Neural progenitor cell (in vitro differentiated cells): ENCODE measurements around the gene RRBP1.

Experiments used
- EZH2 ChIP-seq: fragments of 200-600 bp; sonication (generic); IDR thresholded peaks from 2 replicates; pipeline ENCODE4 v1.6.1; 2017; ENCODE audit warnings: antibody characterized with exemption, mild to moderate bottlenecking, moderate library complexity
- TF ChIP-seq, protein P1 (sequence below): fragments of 200-600 bp; sonication (generic); IDR thresholded peaks from 2 replicates; pipeline ENCODE4 v1.5.1; 2017; ENCODE audit warnings: antibody characterized with exemption, mild to moderate bottlenecking

DNA sequence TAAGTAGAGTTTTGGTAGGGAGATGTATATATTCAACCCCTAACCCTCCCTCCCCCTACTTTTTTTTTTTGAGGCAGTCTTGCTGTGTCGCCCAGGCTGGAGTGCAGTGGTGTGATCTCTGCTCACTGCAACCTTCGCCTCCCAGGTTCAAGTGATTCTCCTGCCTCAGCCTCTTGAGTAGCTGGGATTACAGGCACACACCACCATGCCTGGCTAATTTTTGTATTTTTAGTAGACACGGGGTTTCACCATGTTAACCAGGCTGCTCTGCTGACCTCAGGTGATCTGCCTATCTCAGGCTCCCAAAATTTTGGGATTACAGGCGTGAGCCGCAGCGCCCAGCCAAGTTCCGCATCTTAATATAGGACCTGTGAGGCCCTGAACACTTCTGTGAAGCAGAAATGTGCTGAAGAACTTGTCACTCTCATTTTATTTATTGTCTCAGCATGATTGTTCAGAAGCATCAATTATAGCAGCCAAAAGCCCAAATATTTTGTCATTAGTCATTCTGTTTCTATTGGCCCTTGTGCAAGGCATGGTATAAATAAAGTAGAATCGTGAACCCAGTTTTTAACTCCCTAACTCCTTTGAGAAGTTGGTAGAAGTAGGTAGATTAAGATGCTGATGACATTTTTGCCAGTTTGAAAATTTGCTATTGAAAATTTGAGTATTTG is 92.7 kb downstream of the RRBP1 start:
- TF ChIP-seq, protein P1, sequence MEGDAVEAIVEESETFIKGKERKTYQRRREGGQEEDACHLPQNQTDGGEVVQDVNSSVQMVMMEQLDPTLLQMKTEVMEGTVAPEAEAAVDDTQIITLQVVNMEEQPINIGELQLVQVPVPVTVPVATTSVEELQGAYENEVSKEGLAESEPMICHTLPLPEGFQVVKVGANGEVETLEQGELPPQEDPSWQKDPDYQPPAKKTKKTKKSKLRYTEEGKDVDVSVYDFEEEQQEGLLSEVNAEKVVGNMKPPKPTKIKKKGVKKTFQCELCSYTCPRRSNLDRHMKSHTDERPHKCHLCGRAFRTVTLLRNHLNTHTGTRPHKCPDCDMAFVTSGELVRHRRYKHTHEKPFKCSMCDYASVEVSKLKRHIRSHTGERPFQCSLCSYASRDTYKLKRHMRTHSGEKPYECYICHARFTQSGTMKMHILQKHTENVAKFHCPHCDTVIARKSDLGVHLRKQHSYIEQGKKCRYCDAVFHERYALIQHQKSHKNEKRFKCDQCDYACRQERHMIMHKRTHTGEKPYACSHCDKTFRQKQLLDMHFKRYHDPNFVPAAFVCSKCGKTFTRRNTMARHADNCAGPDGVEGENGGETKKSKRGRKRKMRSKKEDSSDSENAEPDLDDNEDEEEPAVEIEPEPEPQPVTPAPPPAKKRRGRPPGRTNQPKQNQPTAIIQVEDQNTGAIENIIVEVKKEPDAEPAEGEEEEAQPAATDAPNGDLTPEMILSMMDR, result no peak
- TF ChIP-seq EZH2, result no peak
